Measurements from ENCODE around the gene TRIM71. TPM values are rescaled to one million over a fixed set of nuclear protein-coding genes. Genes with fewer than 3 reads are reported as not detected.

Gene TRIM71
- total RNA-seq, 2 experiments from 2014 or later: 0.18 to 0.22 TPM

GRCh38 chr3:32865383-32865782 lies 47.6 kb downstream of the TRIM71 start:
- CTCF ChIA-PET: no interaction called here

DNA sequence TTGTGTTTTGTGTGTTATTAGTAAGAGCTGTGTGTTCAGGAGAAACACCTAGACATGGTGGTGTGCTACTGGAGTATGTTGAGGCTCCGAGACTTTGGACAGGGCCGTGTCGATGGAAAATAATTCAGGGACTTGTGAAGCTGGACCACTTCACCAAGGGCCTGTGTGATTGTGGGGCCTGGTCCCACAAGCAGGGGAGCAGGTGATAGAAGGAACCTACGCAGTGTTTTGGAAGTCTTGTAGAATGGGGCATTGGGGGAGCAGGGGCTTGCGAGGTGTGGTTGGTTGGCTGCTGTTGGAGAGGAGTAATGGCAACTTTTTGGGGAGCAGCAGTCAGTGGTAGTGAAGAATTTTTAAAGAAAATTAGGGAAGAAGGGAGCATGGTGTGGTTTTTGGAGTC lies 48.7 kb downstream of the TRIM71 start:
- ChIA-PET POLR2A (no interaction called here), CTCF (no interaction called here)
- Mint-ChIP-seq H3K9me3 (no peaks in the 10 kb centered on the region), H3K4me3 (no peak overlapping the region), H3K27ac (no peak overlapping the region), H3K27me3 (no peaks in the 10 kb centered on the region), H3K4me1 (ENCODE audit: low read depth) (no peaks in the 10 kb centered on the region), H3K36me3 (ENCODE audit: low read depth) (no peaks in the 10 kb centered on the region)
- ATAC-seq: no peak
- intact Hi-C loops (cut with micrococcal nuclease): no loop called here
- no peak for TF ChIP-seq CTCF (IDR thresholded peaks at IDR 0.05)
- no peak for DNase-seq

More at GRCh38 chr3:32865383-32865782, 47.6 kb downstream of the TRIM71 start:
- intact Hi-C loops (cut with micrococcal nuclease): no loop called here
- H3K9me3 Mint-ChIP-seq: no peaks in the 10 kb centered on the region
- H3K27me3 Mint-ChIP-seq: no peaks in the 10 kb centered on the region
- no peak overlapping the region for H3K27ac Mint-ChIP-seq
- no peaks in the 10 kb centered on the region for H3K36me3 Mint-ChIP-seq (ENCODE audit: low read depth)
- H3K4me1 Mint-ChIP-seq (ENCODE audit: low read depth): no peaks in the 10 kb centered on the region
- TF ChIP-seq CTCF (IDR thresholded peaks at IDR 0.05): no peak
- ATAC-seq: no peak
- POLR2A ChIA-PET: no interaction called here
- H3K4me3 Mint-ChIP-seq: no peak overlapping the region
- no peak for DNase-seq

- Mint-ChIP-seq H3K4me3 (no peak overlapping the region), H3K27ac (no peak overlapping the region), H3K36me3 (ENCODE audit: low read depth) (no peaks in the 10 kb centered on the region), H3K27me3 (no peaks in the 10 kb centered on the region), H3K9me3 (no peaks in the 10 kb centered on the region), H3K4me1 (ENCODE audit: low read depth) (no peaks in the 10 kb centered on the region)
- intact Hi-C loops (cut with micrococcal nuclease): no loop called here
- ChIA-PET CTCF (no interaction called here), POLR2A (no interaction called here)
- DNase-seq (no peak), ATAC-seq (no peak)
- no peak for TF ChIP-seq CTCF (IDR thresholded peaks at IDR 0.05)
Measured at GRCh38 chr3:32867954-32868353, 50.2 kb downstream of the TRIM71 start.

- ChIA-PET POLR2A (no interaction called here), CTCF (interaction anchor here (1.0 to 1.5 kb wide), 2 partner anchors 8 to 14 kb away, joined by 3 to 6 read pairs; no protein-coding TSS in a partner anchor)
- no peak for ATAC-seq
- DNase-seq: no peak
- Mint-ChIP-seq H3K4me1 (ENCODE audit: low read depth) (no peaks in the 10 kb centered on the region), H3K4me3 (no peak overlapping the region), H3K9me3 (no peaks in the 10 kb centered on the region), H3K27ac (no peak overlapping the region), H3K36me3 (ENCODE audit: low read depth) (no peaks in the 10 kb centered on the region), H3K27me3 (no peaks in the 10 kb centered on the region)
- no peak for TF ChIP-seq CTCF (IDR thresholded peaks at IDR 0.05)
- intact Hi-C loops (cut with micrococcal nuclease): no loop called here
Measured at GRCh38 chr3:32868719-32869512, 51.1 kb downstream of the TRIM71 start.

DNA sequence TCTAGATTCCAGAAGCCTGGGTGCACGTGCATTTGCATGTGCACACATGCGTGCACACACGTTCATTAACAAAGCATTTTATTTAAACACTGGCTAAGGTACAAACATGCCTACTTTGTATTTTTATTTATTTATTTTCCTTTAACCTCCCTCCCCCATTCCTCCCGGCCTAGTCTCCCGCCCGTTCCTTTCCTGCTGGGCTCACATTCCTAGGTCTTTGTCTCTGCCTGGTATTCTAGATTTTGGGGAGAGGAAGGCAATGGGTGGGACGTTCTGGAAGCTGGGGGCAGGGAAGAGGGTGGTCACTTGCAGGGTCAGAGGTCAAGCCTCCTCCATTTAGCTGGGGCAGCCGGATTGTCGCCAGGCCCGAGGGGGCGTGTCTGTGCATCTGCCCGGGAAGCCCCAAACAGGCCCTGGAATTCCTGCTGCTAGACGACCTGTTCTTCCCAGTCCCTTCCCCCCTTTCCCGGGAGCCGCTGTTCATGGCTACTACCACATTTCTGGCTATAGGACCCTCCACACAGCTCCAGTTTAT lies 51.8 kb downstream of the TRIM71 start:
- Mint-ChIP-seq H3K4me1 (ENCODE audit: low read depth) (no peaks in the 10 kb centered on the region), H3K4me3 (no peak overlapping the region), H3K27me3 (no peaks in the 10 kb centered on the region), H3K36me3 (ENCODE audit: low read depth) (no peaks in the 10 kb centered on the region), H3K9me3 (no peaks in the 10 kb centered on the region), H3K27ac (no peak overlapping the region)
- no peak for ATAC-seq
- intact Hi-C loops (cut with micrococcal nuclease): no loop called here
- ChIA-PET POLR2A (no interaction called here), CTCF (interaction anchor here (1.0 to 1.5 kb wide), 2 partner anchors 8 to 13 kb away, joined by 3 to 6 read pairs; no protein-coding TSS in a partner anchor)
- no peak for DNase-seq
- no peak for TF ChIP-seq CTCF (IDR thresholded peaks at IDR 0.05)

All from activated CD8-positive, alpha-beta T cell treated with anti-CD3 and anti-CD28 coated beads for 36 hours (primary cell).